Parathyroid adenoma (tissue), 2 donors: ENCODE measurements around the gene CDKL1.

Source experiments
- H2AFZ ChIP-seq: fragments of 300-600 bp; sonication (generic); one replicate; pipeline ENCODE4 v1.7.0; 2017; ENCODE audit warnings: antibody characterized with exemption, mild to moderate bottlenecking
- H3K27ac ChIP-seq: fragments of 300-600 bp; sonication (generic); one replicate; pipeline ENCODE4 v1.7.0; 2017
- H3K27me3 ChIP-seq: fragments of 300-600 bp; sonication (generic); one replicate; pipeline ENCODE4 v1.7.0; 2017; ENCODE audit warnings: low read length; ENCODE audit not compliant: control insufficient read depth, insufficient read depth
- H3K36me3 ChIP-seq: fragments of 300-600 bp; sonication (generic); one replicate; pipeline ENCODE4 v1.7.0; 2017; ENCODE audit warnings: low read length; ENCODE audit not compliant: control insufficient read depth, insufficient read depth
- H3K4me1 ChIP-seq: fragments of 300-600 bp; sonication (generic); one replicate; pipeline ENCODE4 v1.7.0; 2017; ENCODE audit warnings: control low read depth
- H3K4me2 ChIP-seq: fragments of 300-600 bp; sonication (generic); one replicate; pipeline ENCODE4 v1.7.0; 2017; ENCODE audit warnings: low read length
- H3K4me3 ChIP-seq: fragments of 300-600 bp; sonication (generic); one replicate; pipeline ENCODE4 v1.7.0; 2017; ENCODE audit warnings: low read depth, low read length
- H3K79me2 ChIP-seq: fragments of 300-600 bp; sonication (generic); one replicate; pipeline ENCODE4 v1.7.0; 2017; ENCODE audit warnings: control low read depth
- H3K9ac ChIP-seq: fragments of 300-600 bp; sonication (generic); one replicate; pipeline ENCODE4 v1.7.0; 2017; ENCODE audit warnings: mild to moderate bottlenecking
- H3K9me3 ChIP-seq: fragments of 300-600 bp; sonication (generic); one replicate; pipeline ENCODE4 v1.7.0; 2017; ENCODE audit warnings: low read length; ENCODE audit not compliant: control insufficient read depth
- CTCF ChIP-seq: fragments of 300-600 bp; sonication (generic); IDR thresholded peaks from one replicate; pipeline ENCODE4 v1.7.0; 2017; ENCODE audit warnings: antibody characterized with exemption, mild to moderate bottlenecking
- donor health status: primary hyperparathyroidism.

CDKL1 gene

GRCh38 chr14:50423529-50423928 lies 26.8 kb upstream of the CDKL1 start:
- Histone ChIP-seq H3K36me3 (no peaks in the 10 kb centered on the region), H3K4me1 (peaks cover 7% of the 10 kb centered on the region), H3K4me2 (no peak overlapping the region), H3K9me3 (no peaks in the 10 kb centered on the region), H3K4me3 (no peak overlapping the region), H3K79me2 (no peaks in the 10 kb centered on the region), H2AFZ (no peak overlapping the region), H3K9ac (no peak overlapping the region), H3K27me3 (no peaks in the 10 kb centered on the region), H3K27ac (no peak overlapping the region)
- no peak for TF ChIP-seq CTCF

- Histone ChIP-seq H3K4me1 (peaks cover 7% of the 10 kb centered on the region), H3K4me2 (no peak overlapping the region), H3K9ac (no peak overlapping the region), H3K27ac (no peak overlapping the region), H3K79me2 (no peaks in the 10 kb centered on the region), H3K36me3 (no peaks in the 10 kb centered on the region), H3K27me3 (no peaks in the 10 kb centered on the region), H3K9me3 (no peaks in the 10 kb centered on the region), H3K4me3 (no peak overlapping the region), H2AFZ (no peak overlapping the region)
- TF ChIP-seq CTCF: no peak
Measured at GRCh38 chr14:50421499-50421898, 24.8 kb upstream of the CDKL1 start.

- no peak overlapping the region for H3K4me3 ChIP-seq
- no peak overlapping the region for H3K27ac ChIP-seq
- no peaks in the 10 kb centered on the region for H3K36me3 ChIP-seq
- no peak overlapping the region for H3K4me2 ChIP-seq
- no peaks in the 10 kb centered on the region for H3K9me3 ChIP-seq
- H3K4me1 ChIP-seq: peaks cover 7% of the 10 kb centered on the region
- H2AFZ ChIP-seq: no peak overlapping the region
- H3K9ac ChIP-seq: no peak overlapping the region
- no peaks in the 10 kb centered on the region for H3K27me3 ChIP-seq
- H3K79me2 ChIP-seq: no peaks in the 10 kb centered on the region
- no peak for TF ChIP-seq CTCF
Measured at GRCh38 chr14:50417853-50418252, 21.2 kb upstream of the CDKL1 start.

- no peak overlapping the region for H3K27ac ChIP-seq
Measured at GRCh38 chr14:50410921-50411320, 14.2 kb upstream of the CDKL1 start.

More at GRCh38 chr14:50410921-50411320, 14.2 kb upstream of the CDKL1 start:
- no peak overlapping the region for H2AFZ ChIP-seq
- H3K79me2 ChIP-seq: no peaks in the 10 kb centered on the region
- H3K9ac ChIP-seq: no peak overlapping the region
- no peaks in the 10 kb centered on the region for H3K27me3 ChIP-seq
- H3K4me2 ChIP-seq: no peak overlapping the region
- H3K4me3 ChIP-seq: no peak overlapping the region
- no peaks in the 10 kb centered on the region for H3K4me1 ChIP-seq
- TF ChIP-seq CTCF: no peak
- H3K36me3 ChIP-seq: no peaks in the 10 kb centered on the region
- no peaks in the 10 kb centered on the region for H3K9me3 ChIP-seq
